Measurements from ENCODE around the gene TOM1L2.
"Not testable (repeated sequence)": the region's sequence is repeated elsewhere in the genome, so short reads cannot be mapped to it uniquely, and the experiment has no call there.

The TOM1L2 gene

DNA sequence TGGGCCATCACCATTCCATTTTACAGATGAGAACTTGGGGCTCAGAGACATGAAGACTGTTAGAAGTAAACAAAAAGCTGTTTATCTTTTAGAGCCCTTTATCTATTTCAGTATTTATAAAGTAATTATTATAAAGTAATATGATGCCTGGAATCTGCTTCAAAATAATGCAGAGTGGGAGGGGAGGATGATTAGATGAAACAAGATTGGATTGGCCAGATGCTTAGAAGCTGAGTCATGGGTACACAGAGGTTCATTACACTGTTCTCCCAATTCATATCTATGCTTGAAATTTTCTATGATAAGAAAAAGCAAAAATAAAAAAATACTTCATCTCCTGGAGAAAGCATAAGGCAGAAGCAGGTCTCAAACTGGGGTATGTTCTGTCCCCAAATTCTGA is 29.4 kb downstream of the TOM1L2 start:
- DNase-seq: no peak

GRCh38 chr17:17941015-17941414 is 31.2 kb downstream of the TOM1L2 start:
- no peak for DNase-seq

GRCh38 chr17:17940441-17940911 is 31.7 kb downstream of the TOM1L2 start:
- DNase-seq: no peak

DNA sequence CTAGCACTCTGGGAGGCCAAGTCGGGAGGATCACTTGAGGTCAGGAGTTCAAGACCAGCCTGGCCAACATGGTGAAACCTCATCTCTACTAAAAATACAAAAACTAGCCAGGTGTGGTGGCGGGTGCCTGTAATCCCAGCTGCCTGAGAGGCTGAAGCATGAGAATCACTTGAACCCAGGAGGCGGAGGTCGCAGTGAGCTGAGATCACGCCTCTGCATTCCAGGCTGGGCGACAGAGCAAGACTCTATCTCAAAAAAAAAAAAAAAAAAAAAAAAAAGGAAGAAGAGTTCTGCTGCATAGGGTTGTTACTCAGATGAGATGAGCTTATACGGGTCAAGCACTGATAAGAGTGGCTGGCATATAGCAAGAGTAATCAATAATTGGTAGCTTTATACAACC is 32.3 kb downstream of the TOM1L2 start:
- DNase-seq: not testable (repeated sequence)

- DNase-seq: no peak
Measured at GRCh38 chr17:17938388-17939107, 33.7 kb downstream of the TOM1L2 start.

- no peak for DNase-seq
Measured at GRCh38 chr17:17937958-17938357, 34.2 kb downstream of the TOM1L2 start.

GRCh38 chr17:17937201-17937853 is 34.9 kb downstream of the TOM1L2 start:
- no peak for DNase-seq

GRCh38 chr17:17935321-17936271 is 36.6 kb downstream of the TOM1L2 start:
- DNase-seq: no peak

GRCh38 chr17:17934806-17935205 is 37.4 kb downstream of the TOM1L2 start:
- DNase-seq: no peak

GRCh38 chr17:17934214-17934613 is 38.0 kb downstream of the TOM1L2 start:
- DNase-seq: no peak

- no peak for DNase-seq
Measured at GRCh38 chr17:17933775-17934174, 38.4 kb downstream of the TOM1L2 start.

GRCh38 chr17:17931159-17931558 is 41.0 kb downstream of the TOM1L2 start:
- no peak for DNase-seq

DNA sequence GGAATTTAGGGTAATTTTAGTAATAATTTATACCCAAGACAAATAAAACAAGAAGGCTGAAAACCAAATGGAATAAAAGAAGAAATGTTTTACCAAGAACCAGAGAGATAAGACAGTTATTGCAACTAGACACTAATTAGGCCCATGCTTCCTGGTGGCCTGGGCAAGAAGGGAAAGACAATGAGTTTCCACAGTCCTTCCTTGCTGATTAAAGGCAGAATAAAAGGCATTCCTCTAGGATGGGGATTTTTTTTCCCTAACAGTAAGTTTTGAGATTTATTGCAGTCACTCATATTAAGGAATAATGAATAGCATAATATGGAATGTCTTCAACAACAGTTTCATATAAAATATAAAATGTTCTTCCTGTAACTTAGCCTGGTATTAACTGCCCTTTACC is 41.5 kb downstream of the TOM1L2 start:
- DNase-seq: no peak

- DNase-seq: no peak
Measured at GRCh38 chr17:17929655-17930380, 42.4 kb downstream of the TOM1L2 start.

GRCh38 chr17:17928398-17929287 is 43.6 kb downstream of the TOM1L2 start:
- no peak for DNase-seq

- DNase-seq: no peak
Measured at GRCh38 chr17:17926840-17927449, 45.3 kb downstream of the TOM1L2 start.

GRCh38 chr17:17926036-17926435 is 46.2 kb downstream of the TOM1L2 start:
- DNase-seq: no peak

DNA sequence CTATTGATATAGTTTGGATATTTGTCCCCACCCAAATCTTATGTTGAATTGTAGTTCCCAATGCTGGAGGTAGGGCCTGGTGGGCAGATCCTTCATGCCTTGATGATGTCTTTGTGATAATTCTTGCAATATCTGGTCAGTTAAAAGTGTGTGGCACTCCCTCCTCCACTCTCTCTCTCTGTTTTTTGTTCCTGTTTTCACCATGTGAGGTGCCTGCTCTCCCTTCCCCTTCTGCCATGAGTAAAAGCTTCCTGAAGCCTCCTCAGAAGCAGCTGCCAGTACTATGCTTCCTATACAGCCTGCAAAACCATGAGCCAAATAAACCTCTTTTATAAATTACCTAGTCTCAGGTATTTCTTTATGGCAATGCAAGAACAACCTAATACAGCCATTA is 47.3 kb downstream of the TOM1L2 start:
- no peak for DNase-seq

DNA sequence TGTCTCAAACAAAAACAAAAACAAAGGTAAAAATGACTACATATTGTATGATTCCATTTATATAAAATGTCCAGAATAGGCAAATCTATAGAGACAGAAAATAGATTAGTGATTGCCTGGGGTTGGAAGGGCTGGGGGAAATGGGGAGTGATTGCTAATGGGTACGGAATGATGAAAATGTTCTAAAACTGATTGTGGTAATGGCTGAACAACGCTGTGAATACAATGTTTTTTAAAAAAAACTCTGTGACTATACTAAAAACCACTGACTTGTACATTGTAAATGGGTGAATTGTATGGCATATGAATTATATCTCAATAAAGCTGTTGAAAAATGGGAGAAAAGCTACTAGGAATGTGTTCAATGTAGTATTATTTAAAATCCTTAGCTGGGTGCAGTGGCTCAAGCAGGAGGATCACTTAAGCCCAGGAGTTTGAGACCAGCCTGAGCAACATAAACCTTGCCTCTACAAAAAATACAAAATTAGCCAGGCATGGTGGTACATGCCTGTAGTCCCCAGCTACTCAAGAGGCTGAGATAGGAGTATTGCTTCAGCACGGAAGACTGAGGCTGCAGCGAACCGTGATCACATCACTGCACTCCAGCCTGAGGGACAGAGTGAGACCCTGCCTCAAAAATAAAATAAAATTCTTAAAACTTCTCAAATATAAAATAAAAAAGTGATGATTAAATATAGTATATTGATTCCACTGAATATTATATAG is 47.9 kb downstream of the TOM1L2 start:
- no peak for DNase-seq

DNA sequence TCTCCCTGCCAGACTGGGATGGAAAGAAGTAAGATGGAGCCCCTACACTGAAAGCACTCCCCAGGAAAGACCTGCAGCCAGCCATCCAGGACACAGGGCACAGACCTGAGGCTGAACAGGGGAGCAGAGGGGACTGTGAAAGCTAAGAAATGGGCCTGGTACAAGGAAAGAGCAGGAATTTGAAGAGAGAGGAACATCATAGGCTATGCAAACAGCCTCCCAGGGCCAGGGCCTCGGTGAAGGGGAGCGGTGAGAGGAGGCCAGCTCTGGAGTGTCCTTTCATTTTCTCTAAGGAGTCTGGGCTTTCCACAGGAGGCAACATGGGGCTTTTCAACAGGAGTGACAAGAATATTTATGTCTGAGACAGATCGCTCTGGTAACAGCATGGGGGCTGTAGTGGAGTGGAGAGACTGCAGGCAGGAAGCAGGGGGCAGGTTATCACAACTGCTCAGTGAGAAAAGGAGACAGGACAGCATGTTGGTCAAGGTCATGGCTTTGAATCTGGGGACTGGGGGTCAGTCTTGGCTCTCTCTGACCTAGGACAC is 50.1 kb downstream of the TOM1L2 start:
- DNase-seq: no peak

All from effector CD4-positive, alpha-beta T cell (primary cell).